ENCODE data around the gene CCNL1.
"Not testable (repeated sequence)": the region's sequence is repeated elsewhere in the genome, so short reads cannot be mapped to it uniquely, and the experiment has no call there.

CCNL1 gene

DNA sequence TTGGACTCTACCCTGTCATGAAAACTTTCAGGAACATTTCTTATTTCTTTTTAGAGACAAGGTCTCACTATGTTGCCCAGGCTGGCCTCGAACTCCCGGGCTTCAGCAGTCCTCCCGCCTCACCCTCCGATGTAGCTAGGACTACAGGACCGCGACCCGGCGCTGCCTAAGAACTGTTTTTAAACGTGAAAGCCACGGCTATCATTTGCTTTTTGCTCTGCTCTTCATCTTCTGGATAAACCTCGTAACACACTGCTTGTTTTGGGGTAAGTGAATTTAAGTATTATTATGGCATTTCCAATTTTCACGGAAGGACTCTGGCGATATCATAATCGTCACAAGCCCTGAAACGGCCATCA lies 14.3 kb upstream of the CCNL1 start:
- DNase-seq (ENCODE audit: low read depth, low spot score), result no peak

DNA sequence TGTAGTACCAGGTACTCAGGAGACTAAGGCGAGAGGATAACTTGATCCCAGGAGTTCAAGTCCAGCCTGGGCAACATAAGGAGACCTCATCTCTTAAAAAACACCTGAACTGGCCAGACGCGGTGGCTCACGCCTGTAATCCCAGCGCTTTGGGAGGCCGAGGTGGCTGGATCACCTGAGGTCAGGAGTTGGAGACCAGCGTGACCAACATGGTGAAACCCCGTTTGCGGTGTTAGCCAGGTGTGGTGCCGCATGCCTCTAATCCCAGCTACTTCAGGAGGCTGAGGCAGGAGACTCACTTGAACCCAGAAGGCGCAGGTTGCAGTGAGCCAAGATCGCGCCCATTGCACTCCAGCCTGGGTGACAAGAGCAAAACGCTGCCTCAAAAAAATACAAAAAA lies 13.4 kb upstream of the CCNL1 start:
- not testable (repeated sequence) for DNase-seq (ENCODE audit: low read depth, low spot score); H3K4me3 ChIP-seq (ENCODE audit: low read length)

More for the DNA sequence above, 14.3 kb upstream of the CCNL1 start:
- peak overlapping the region; percentile 70 for H3K4me3 ChIP-seq (ENCODE audit: low read length)

DNA sequence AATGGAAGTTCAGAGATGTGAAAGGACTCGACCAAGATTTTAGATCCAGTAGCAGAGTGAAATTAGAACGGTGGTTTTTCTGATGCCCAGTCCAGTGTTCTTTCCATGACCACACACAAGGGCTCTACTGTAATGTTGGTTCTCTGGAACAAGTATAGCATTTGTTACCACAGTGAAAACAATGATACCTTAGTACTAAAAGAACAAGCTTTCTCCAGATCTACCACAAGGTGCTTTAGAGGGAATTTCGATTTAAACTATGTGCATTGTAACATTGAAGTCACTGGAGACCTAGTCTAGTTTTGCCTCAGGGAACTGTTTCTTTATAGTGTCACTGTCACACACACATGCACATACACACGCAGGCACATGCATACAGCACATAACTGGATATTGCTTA lies 12.8 kb upstream of the CCNL1 start:
- no peak for DNase-seq (ENCODE audit: low read depth, low spot score)
- no peak overlapping the region for H3K4me3 ChIP-seq (ENCODE audit: low read length)

DNA sequence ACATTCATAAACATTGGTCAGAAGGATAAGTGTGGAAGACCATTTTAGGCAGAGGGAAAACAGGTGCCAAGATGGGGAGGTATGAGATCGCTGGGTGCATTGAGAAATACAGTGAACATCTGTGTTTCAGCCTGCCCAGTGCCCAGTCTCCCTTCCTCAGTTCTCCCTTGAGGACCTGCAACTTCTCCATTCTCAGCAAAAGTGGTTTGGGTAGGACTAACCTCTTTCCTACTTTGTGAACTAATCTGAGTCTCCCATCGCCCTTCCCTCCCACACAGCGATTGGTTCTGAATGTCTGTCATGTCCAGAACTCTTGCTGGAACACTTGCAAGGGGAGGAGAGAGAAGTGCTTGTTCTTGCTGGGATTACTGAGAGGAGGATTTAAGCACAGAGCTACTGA lies 10.9 kb upstream of the CCNL1 start:
- H3K4me3 ChIP-seq (ENCODE audit: low read length), result no peak overlapping the region
- no peak for DNase-seq (ENCODE audit: low read depth, low spot score)

DNA sequence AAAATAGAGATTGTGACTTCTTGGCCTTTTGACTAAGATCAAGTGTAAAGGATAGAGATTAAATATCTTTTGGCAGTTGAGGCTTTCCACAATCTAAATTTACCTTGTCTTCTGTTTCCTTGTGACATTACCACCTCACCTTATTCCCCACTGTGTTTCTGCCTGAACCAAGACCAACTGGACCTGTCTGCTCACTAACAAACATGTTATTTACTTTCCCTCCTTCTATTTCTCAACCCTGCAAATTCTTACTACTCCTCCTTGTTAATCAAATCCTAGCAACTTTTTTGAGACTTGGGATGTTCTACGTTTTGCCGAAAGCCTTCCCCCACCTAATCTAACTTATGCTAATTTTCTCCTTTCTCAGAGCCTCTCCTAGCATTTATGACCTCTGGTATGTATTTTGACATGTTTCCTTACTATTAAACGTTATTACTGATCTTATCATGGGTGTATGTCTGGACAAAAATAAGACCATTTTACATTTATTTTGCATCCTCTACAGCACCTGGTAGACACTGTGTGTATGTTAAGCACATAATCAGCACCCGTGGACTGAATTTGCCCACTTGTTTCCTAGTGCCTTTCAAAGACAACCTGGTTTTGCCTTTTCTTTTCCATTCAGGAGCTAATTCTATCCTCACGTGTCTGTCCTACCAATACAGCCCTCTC lies 7.6 kb upstream of the CCNL1 start:
- no peak for DNase-seq (ENCODE audit: low read depth, low spot score)
- no peak overlapping the region for H3K4me3 ChIP-seq (ENCODE audit: low read length)

DNA sequence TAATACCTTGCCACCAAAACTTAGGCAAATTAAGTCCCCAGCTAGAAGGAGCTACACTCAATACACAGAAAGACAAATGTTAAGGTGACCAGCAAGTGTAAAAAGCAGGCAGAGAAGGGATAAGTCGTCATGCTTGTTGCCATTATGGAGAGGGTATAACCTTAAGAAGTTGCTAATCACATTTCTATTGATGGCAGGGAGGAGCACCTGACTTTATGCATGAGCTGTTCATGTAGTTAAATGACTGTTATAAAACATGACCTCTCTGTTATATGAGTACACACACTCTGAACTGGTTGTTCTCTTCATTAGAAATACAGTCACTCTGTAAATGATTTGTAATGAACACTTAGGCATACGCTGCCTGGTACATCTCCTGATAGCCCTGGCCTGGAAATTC lies 6.6 kb upstream of the CCNL1 start:
- DNase-seq (ENCODE audit: low read depth, low spot score), result no peak
- H3K4me3 ChIP-seq (ENCODE audit: low read length), result no peak overlapping the region

- H3K4me3 ChIP-seq (ENCODE audit: low read length), result no peak overlapping the region
- no peak for DNase-seq (ENCODE audit: low read depth, low spot score)
These were observed 6.2 kb upstream of the CCNL1 start for GRCh38 chr3:157166115-157166514.

- H3K4me3 ChIP-seq (ENCODE audit: low read length), result no peak overlapping the region
- no peak for DNase-seq (ENCODE audit: low read depth, low spot score)
These were observed 3.4 kb upstream of the CCNL1 start for GRCh38 chr3:157163217-157163953.

DNA sequence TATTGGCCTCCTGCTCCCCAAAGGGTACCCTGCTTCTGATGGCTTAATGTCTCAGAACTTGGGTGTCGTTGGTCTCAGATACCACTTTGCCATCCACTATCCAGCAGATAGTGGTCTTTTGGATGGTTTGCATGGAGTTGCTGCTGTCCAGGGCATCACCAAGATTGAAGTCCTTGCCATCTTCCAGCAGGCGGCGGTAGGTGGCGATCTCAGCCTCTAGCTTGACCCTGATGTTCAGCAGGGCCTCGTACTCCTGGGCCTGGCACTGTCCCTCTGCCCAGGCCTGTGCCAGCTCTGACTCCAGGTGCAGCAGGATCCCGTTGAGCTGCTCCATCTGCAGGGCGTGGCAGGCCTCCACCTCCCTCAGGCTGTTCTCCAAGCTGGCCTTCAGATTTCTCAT lies 2.7 kb upstream of the CCNL1 start:
- not testable (repeated sequence) for DNase-seq (ENCODE audit: low read depth, low spot score); H3K4me3 ChIP-seq (ENCODE audit: low read length)

DNA sequence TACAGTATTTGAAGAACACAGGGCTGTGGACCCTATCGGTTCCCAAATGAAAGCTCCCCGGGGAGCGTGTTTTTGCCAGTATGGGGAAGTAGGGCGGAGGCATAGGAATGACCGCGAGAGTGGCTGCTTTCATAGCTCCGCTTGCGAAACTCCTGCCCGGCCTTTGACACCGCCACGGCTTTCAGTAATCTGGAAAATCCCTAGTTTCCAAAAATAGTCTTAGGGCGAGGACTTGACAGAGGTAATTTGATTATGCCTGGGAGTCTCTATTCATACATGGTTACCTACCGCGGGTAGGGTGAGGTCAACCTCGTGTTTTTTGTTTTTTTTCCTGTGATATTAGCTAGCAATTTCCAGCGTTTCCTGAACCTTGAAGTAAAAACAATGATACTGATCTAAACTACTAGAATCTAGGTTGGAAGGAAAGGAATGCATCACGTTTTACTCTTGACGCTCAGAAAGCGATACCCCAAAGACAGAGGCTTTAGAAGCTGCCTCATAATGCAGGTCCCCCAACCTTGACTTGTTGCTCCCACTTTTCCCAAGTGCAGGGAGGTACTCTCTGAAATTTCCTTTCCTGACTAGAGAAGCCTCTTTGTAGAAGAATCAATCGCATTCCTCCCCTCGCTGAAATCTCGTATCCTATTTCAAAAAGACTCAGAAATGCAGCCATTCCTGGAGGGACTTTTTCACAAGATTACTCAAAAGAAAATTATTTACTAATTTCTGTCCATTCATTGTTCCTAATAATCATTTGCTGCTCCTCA lies 894 bp upstream of the CCNL1 start:
- H3K4me3 ChIP-seq (ENCODE audit: low read length), result peak overlapping the region; percentile 88
- no peak for DNase-seq (ENCODE audit: low read depth, low spot score)

- H3K4me3 ChIP-seq (ENCODE audit: low read length), result peak overlapping the region; percentile 88
- DNase-seq (ENCODE audit: low read depth, low spot score), result peak; percentile 68
These were observed 748 bp downstream of the CCNL1 start for GRCh38 chr3:157159037-157159761.

- no peak for DNase-seq (ENCODE audit: low read depth, low spot score)
- no peak overlapping the region for H3K4me3 ChIP-seq (ENCODE audit: low read length)
These were observed 2.1 kb downstream of the CCNL1 start for GRCh38 chr3:157157836-157158235.

DNA sequence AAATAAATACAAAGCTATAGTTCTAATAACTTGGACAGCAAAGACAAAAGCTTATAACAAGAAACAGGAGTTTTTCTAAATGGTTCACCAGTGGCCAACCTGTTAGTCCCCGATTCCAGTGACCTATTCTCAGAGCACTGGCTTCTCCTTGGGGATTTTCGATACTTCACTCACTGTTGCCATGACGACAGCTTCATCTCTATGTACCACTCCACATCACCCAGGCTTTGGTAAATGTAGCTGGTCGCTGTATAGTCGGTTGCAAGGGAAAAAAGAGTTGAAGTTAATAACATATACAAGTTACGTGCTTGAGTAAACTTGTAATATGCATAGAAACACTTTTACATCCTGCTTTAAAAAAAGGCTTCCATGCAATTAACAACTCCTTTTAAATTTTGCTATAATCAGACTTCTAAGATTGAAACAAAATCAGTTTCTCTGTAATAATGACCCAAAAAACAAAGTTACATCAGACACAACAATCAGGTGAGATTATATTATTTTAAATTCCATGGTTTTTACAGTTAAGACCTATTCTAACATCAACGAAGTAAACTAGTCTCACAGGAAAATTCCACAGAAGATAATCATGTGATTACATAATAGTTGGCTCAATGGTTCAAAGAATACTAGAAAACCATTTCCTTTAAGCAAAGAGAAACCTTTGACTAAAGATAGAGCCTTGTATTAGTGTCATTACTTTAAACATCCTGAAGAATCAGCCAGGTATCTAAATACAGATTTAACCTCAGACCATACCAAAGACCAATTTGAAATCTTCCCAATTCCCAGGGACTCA lies 2.9 kb downstream of the CCNL1 start:
- DNase-seq (ENCODE audit: low read depth, low spot score), result no peak
- no peak overlapping the region for H3K4me3 ChIP-seq (ENCODE audit: low read length)

- DNase-seq (ENCODE audit: low read depth, low spot score), result no peak
- H3K4me3 ChIP-seq (ENCODE audit: low read length), result no peak overlapping the region
These were observed 4.4 kb downstream of the CCNL1 start for GRCh38 chr3:157155591-157155990.

GRCh38 chr3:157154563-157155330 lies 5.2 kb downstream of the CCNL1 start:
- no peak overlapping the region for H3K4me3 ChIP-seq (ENCODE audit: low read length)

DNA sequence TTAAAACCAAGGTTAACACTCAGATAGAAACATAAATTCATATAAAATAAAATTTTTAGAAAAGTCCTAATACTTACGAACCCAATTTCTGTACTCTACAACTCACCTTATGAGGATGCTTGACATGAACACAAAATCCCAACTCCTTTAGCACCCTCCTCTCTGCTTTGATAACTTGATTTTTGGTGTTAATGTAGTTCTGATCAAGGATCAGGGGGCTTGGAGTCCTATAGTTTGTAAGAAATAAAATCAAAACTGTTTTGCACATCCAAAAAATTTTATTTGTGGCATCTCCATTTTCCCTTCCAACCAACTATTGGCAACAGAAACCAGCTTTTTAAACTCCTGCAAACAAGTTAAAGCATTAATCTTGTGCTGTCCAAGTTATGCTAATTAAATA lies 7.0 kb downstream of the CCNL1 start:
- no peak overlapping the region for H3K4me3 ChIP-seq (ENCODE audit: low read length)
- no peak for DNase-seq (ENCODE audit: low read depth, low spot score)

More at GRCh38 chr3:157154563-157155330, 5.2 kb downstream of the CCNL1 start:
- DNase-seq (ENCODE audit: low read depth, low spot score), result no peak

- no peak for DNase-seq (ENCODE audit: low read depth, low spot score)
These were observed 7.5 kb downstream of the CCNL1 start for GRCh38 chr3:157152438-157152837.

DNA sequence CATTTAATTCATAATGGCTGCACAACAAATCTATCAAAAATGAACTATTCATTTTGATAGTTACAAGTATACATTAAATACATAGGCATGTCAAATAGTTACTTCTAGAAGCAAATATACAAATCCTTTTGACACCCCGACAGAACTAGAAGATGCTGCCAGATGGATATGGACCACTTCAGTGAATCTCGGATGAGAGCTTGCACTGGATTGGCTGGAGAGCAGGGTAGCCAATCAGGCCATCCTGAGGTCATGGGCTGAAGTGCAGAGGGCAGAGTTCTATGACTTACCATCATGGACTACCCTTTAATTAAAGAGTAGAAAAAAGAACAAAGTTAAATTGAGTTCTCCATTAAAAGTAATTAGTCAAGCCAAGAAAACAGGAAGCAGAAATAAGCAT lies 8.3 kb downstream of the CCNL1 start:
- H3K4me3 ChIP-seq (ENCODE audit: low read length), result no peak overlapping the region
- no peak for DNase-seq (ENCODE audit: low read depth, low spot score)

More at GRCh38 chr3:157152438-157152837, 7.5 kb downstream of the CCNL1 start:
- no peak overlapping the region for H3K4me3 ChIP-seq (ENCODE audit: low read length)
